ENCODE measurements around the gene GRIK5. TPM values are rescaled to one million over a fixed set of nuclear protein-coding genes. Genes with fewer than 3 reads are reported as not detected.

Gene GRIK5
- total RNA-seq, 1 experiment from 2014 or later = 0.48 TPM

- Histone ChIP-seq H3K9me3 (no peaks in the 10 kb centered on the region), H3K36me3 (ENCODE audit: control insufficient read depth, insufficient read depth, low read length) (peaks cover 5% of the 10 kb centered on the region), H3K27me3 (replicated peaks; ENCODE audit: control insufficient read depth, insufficient read depth, low read length) (no peaks in the 10 kb centered on the region), H3K4me1 (peaks cover 13% of the 10 kb centered on the region), H3K4me3 (ENCODE audit: low read depth, low read length) (peak overlapping the region; percentile 92)
- ChIA-PET POLR2A (interaction anchor here (0.6 to 1.6 kb wide), 8 partner anchors 23 to 713 kb away, joined by 3 to 8 read pairs (median 4); partner anchors contain the start of gene RABAC1), CTCF (interaction anchor here (1.0 kb wide), 3 partner anchors 41 to 370 kb away, joined by 3 to 6 read pairs (median 4); no protein-coding TSS in a partner anchor)
- no peak for TF ChIP-seq CTCF (IDR thresholded peaks at IDR 0.05; ENCODE audit: insufficient read depth in 1 of 2, low read depth in 1 of 2, low read length in 1 of 2, severe bottlenecking in 1 of 2, unreplicated experiment in 1 of 2)
- peaks cover 43% of the 10 kb centered on the region for H3K36me3 Mint-ChIP-seq (ENCODE audit: insufficient read depth, unreplicated experiment)
- intact Hi-C loops (cut with micrococcal nuclease; ENCODE audit: unreplicated experiment) = loop anchor here (5.0 kb wide), 1 partner anchor 194 kb away; the partner anchor contains the start of gene ARHGEF1
- H3K9me3 Mint-ChIP-seq (ENCODE audit: unreplicated experiment) = no peaks in the 10 kb centered on the region
- BruUV-seq (replicated peaks) = no TSS peak
- H3K4me3 Mint-ChIP-seq (ENCODE audit: unreplicated experiment) = peak overlapping the region; percentile 92
- H3K4me1 Mint-ChIP-seq (ENCODE audit: low read depth, unreplicated experiment) = peaks cover 23% of the 10 kb centered on the region
- peak in 1 of 2 experiments; percentile 64 for DNase-seq
- peak overlapping the region; percentile 99 for H3K27ac Mint-ChIP-seq (ENCODE audit: unreplicated experiment)
- H3K27me3 Mint-ChIP-seq (ENCODE audit: insufficient read depth, unreplicated experiment) = no peaks in the 10 kb centered on the region
These were observed 6.5 kb upstream of the GRIK5 start for GRCh38 chr19:42076380-42076944.

- Histone ChIP-seq H3K27me3 (replicated peaks; ENCODE audit: control insufficient read depth, insufficient read depth, low read length) (no peaks in the 10 kb centered on the region), H3K9me3 (no peaks in the 10 kb centered on the region), H3K4me1 (peaks cover 11% of the 10 kb centered on the region; the same call in 1 of the 2 replicates), H3K36me3 (ENCODE audit: control insufficient read depth, insufficient read depth, low read length) (peaks cover 5% of the 10 kb centered on the region), H3K4me3 (ENCODE audit: low read depth, low read length) (peak within 1 kb of the TSS; percentile 92)
- BruUV-seq (replicated peaks) = no TSS peak
- TF ChIP-seq CTCF (IDR thresholded peaks at IDR 0.05; ENCODE audit: insufficient read depth in 1 of 2, low read depth in 1 of 2, low read length in 1 of 2, severe bottlenecking in 1 of 2, unreplicated experiment in 1 of 2) = no peak
- H3K4me1 Mint-ChIP-seq (ENCODE audit: low read depth, unreplicated experiment) = peaks cover 19% of the 10 kb centered on the region
- POLR2A ChIA-PET = interaction anchor here (0.6 to 1.6 kb wide), 8 partner anchors 24 to 712 kb away, joined by 3 to 8 read pairs (median 4); partner anchors contain the start of gene RABAC1
- H3K9me3 Mint-ChIP-seq (ENCODE audit: unreplicated experiment) = no peaks in the 10 kb centered on the region
- intact Hi-C loops (cut with micrococcal nuclease; ENCODE audit: unreplicated experiment) = loop anchor here (5.0 kb wide), 1 partner anchor 193 kb away; the partner anchor contains the start of gene ARHGEF1
- H3K27ac Mint-ChIP-seq (ENCODE audit: unreplicated experiment) = peak within 1 kb of the TSS; percentile 99
- peak; percentile 99 for DNase-seq
- CTCF ChIA-PET = interaction anchor here (1.0 kb wide), 3 partner anchors 41 to 369 kb away, joined by 3 to 6 read pairs (median 4); no protein-coding TSS in a partner anchor
- H3K4me3 Mint-ChIP-seq (ENCODE audit: unreplicated experiment) = peak within 1 kb of the TSS; percentile 92
- peaks cover 38% of the 10 kb centered on the region for H3K36me3 Mint-ChIP-seq (ENCODE audit: insufficient read depth, unreplicated experiment)
- no peaks in the 10 kb centered on the region for H3K27me3 Mint-ChIP-seq (ENCODE audit: insufficient read depth, unreplicated experiment)
These were observed 5.8 kb upstream of the GRIK5 start, which contains the start of gene ZNF574 for GRCh38 chr19:42075616-42076379. Gene ZNF574, plus strand, starts transcription at chr19:42076166. Its CDS starts 2,441 bp downstream, at chr19:42078607.

GRCh38 chr19:42075364-42075615 is 5.3 kb upstream of the GRIK5 start:
- H3K27me3 ChIP-seq (replicated peaks; ENCODE audit: control insufficient read depth, insufficient read depth, low read length) = no peaks in the 10 kb centered on the region
- POLR2A ChIA-PET = no interaction called here
- TSS peak; percentile 89 for BruUV-seq (replicated peaks)
- Mint-ChIP-seq H3K27ac (ENCODE audit: unreplicated experiment) (peak overlapping the region; percentile 99), H3K9me3 (ENCODE audit: unreplicated experiment) (no peaks in the 10 kb centered on the region), H3K27me3 (ENCODE audit: insufficient read depth, unreplicated experiment) (no peaks in the 10 kb centered on the region), H3K36me3 (ENCODE audit: insufficient read depth, unreplicated experiment) (peaks cover 33% of the 10 kb centered on the region), H3K4me3 (ENCODE audit: unreplicated experiment) (peak overlapping the region; percentile 92), H3K4me1 (ENCODE audit: low read depth, unreplicated experiment) (peaks cover 19% of the 10 kb centered on the region)
- peaks cover 11% of the 10 kb centered on the region; the same call in 1 of the 2 replicates for H3K4me1 ChIP-seq
- CTCF ChIA-PET = no interaction called here
- H3K4me3 ChIP-seq (ENCODE audit: low read depth, low read length) = peak overlapping the region; percentile 62
- intact Hi-C loops (cut with micrococcal nuclease; ENCODE audit: unreplicated experiment) = loop anchor here (5.0 kb wide), 1 partner anchor 193 kb away; the partner anchor contains the start of gene ARHGEF1
- no peak for DNase-seq
- H3K36me3 ChIP-seq (ENCODE audit: control insufficient read depth, insufficient read depth, low read length) = peaks cover 3% of the 10 kb centered on the region
- no peaks in the 10 kb centered on the region for H3K9me3 ChIP-seq
- TF ChIP-seq CTCF (IDR thresholded peaks at IDR 0.05; ENCODE audit: insufficient read depth in 1 of 2, low read depth in 1 of 2, low read length in 1 of 2, severe bottlenecking in 1 of 2, unreplicated experiment in 1 of 2) = no peak
